H1 (cell line): ENCODE measurements around the gene FBXL15. TPM values are rescaled to one million over a fixed set of nuclear protein-coding genes. Genes with fewer than 3 reads are reported as not detected.

Source experiments
- CTCF ChIA-PET: fragments of 300-600 bp; sonication (Branson Sonifier 250); formaldehyde crosslinking; loops from one replicate; lab custom pipeline; 2021; ENCODE audit not compliant: partially characterized antibody; lab: Charles Lee
- POLR2A ChIA-PET: fragments of 300-600 bp; sonication (Branson Sonifier 250); formaldehyde crosslinking; loops from one replicate; lab custom pipeline; 2021; ENCODE audit warnings: inconsistent platforms; ENCODE audit not compliant: partially characterized antibody; lab: Charles Lee
- DNase-seq, 2 experiments: peaks; one replicate each; pipeline versions ENCODE4 v3.0.0 to v3.0.0-alpha.2; 2010 to 2022; ENCODE audit warnings: low spot score in 2 of 2, low read depth in 1 of 2, mixed read lengths in 1 of 2
- FAIRE-seq: peaks from 2 replicates; lab custom pipeline; 2011; peaks lifted over from hg19 to GRCh38; lab: Jason Lieb, UNC
- H2AFZ ChIP-seq: 2 replicates; pipeline ENCODE4 v1.8.1; 2012; ENCODE audit warnings: low read length, inconsistent platforms
- H2AK5ac ChIP-seq: 2 replicates; pipeline ENCODE4 v1.6.1; 2013; ENCODE audit warnings: low read depth, low read length
- H2BK120ac ChIP-seq: replicated peaks from 2 replicates; pipeline ENCODE3; 2013; ENCODE audit warnings: low read depth, low read length, inconsistent platforms
- H2BK12ac ChIP-seq: 2 replicates; pipeline ENCODE4 v1.6.1; 2013; ENCODE audit warnings: low read depth, low read length
- H2BK15ac ChIP-seq: 2 replicates; pipeline ENCODE4 v1.6.1; 2013; ENCODE audit warnings: low read length
- H2BK20ac ChIP-seq: 2 replicates; pipeline ENCODE4 v1.6.1; 2013; ENCODE audit warnings: low read length
- H2BK5ac ChIP-seq: 2 replicates; pipeline ENCODE4 v1.6.1; 2013; ENCODE audit warnings: low read depth, low read length
- H3K14ac ChIP-seq: 2 replicates; pipeline ENCODE4 v1.6.1; 2013; ENCODE audit warnings: inconsistent platforms; ENCODE audit not compliant: insufficient read length
- H3K18ac ChIP-seq: 2 replicates; pipeline ENCODE4 v1.6.1; 2013; ENCODE audit warnings: low read length; ENCODE audit errors: extremely low read depth
- H3K23ac ChIP-seq: 2 replicates; pipeline ENCODE4 v1.6.1; 2013; ENCODE audit warnings: inconsistent platforms; ENCODE audit not compliant: insufficient read length
- H3K23me2 ChIP-seq: 2 replicates; pipeline ENCODE4 v1.6.1; 2013; ENCODE audit warnings: low read depth, low read length
- H3K27ac ChIP-seq: 2 replicates; pipeline ENCODE4 v1.6.1; 2011; ENCODE audit warnings: low read depth, low read length, inconsistent platforms
- H3K27me3 ChIP-seq, 4 experiments: replicated peaks in 1 of 4; 1 replicate in 1 of 4; 2 replicates in 3 of 4; pipeline versions ENCODE4 v1.6.1 to v1.8.1; 2011 to 2013; ENCODE audit warnings: low read length in 3 of 4, mild to moderate bottlenecking in 3 of 4, inconsistent platforms in 2 of 4, mixed read lengths in 2 of 4, moderate library complexity in 1 of 4; ENCODE audit not compliant: control insufficient read depth in 3 of 4, insufficient read depth in 3 of 4; ENCODE audit errors: extremely low read depth in 1 of 4
- H3K36me3 ChIP-seq, 4 experiments: 2 replicates each; pipeline versions ENCODE4 v1.6.1 to v1.8.1; 2011 to 2013; ENCODE audit warnings: mild to moderate bottlenecking in 4 of 4, low read length in 3 of 4, moderate library complexity in 2 of 4, control low read depth in 1 of 4, inconsistent platforms in 1 of 4; ENCODE audit not compliant: insufficient read depth in 4 of 4, control insufficient read depth in 2 of 4
- H3K4ac ChIP-seq: replicated peaks from 2 replicates; pipeline ENCODE3; 2013; ENCODE audit warnings: low read length, low read depth, mixed read lengths, inconsistent platforms; ENCODE audit not compliant: insufficient read length
- H3K4me1 ChIP-seq, 4 experiments: replicated peaks in 1 of 4; 1 replicate in 1 of 4; 2 replicates in 3 of 4; pipeline versions ENCODE4 v1.6.1 to v1.8.1; 2011 to 2013; ENCODE audit warnings: low read length in 3 of 4, inconsistent platforms in 2 of 4, mixed read lengths in 1 of 4; ENCODE audit not compliant: insufficient read depth in 4 of 4, control insufficient read depth in 3 of 4
- H3K4me2 ChIP-seq, 2 experiments: 2 replicates each; pipeline versions ENCODE4 v1.6.1 to v1.8.1; 2011 to 2013; ENCODE audit warnings: low read depth in 2 of 2, low read length in 2 of 2, control low read depth in 1 of 2, inconsistent platforms in 1 of 2, mild to moderate bottlenecking in 1 of 2; ENCODE audit not compliant: insufficient read depth in 1 of 2
- H3K4me3 ChIP-seq, 4 experiments: fragments of 200-600, 300-600 bp in 1 of 4; sonication (generic), shearing (Covaris generic), sonication (Bioruptor Twin) in 1 of 4; 2 replicates each; pipeline versions ENCODE4 v1.5.1 to v1.8.1; 2011 to 2016; ENCODE audit warnings: low read length in 4 of 4, low read depth in 3 of 4, control low read depth in 2 of 4, inconsistent platforms in 2 of 4, mild to moderate bottlenecking in 2 of 4, mixed read lengths in 1 of 4, moderate library complexity in 1 of 4; ENCODE audit not compliant: insufficient read depth in 2 of 4; ENCODE audit errors: extremely low read depth in 1 of 4
- H3K56ac ChIP-seq: replicated peaks from 2 replicates; pipeline ENCODE3; 2013; ENCODE audit warnings: low read depth, mild to moderate bottlenecking, mixed read lengths, low read length, inconsistent platforms; ENCODE audit not compliant: insufficient read length
- H3K79me1 ChIP-seq: 2 replicates; pipeline ENCODE4 v1.6.1; 2013; ENCODE audit warnings: low read depth, low read length, control low read depth
- H3K79me2 ChIP-seq, 2 experiments: 2 replicates each; pipeline versions ENCODE4 v1.6.1 to v1.8.1; 2012 to 2013; ENCODE audit warnings: low read length in 2 of 2, mild to moderate bottlenecking in 2 of 2, inconsistent platforms in 1 of 2; ENCODE audit not compliant: insufficient read depth in 2 of 2, control insufficient read depth in 1 of 2
- H3K9ac ChIP-seq, 4 experiments: replicated peaks in 1 of 4; 1 replicate in 1 of 4; 2 replicates in 3 of 4; pipeline versions ENCODE4 v1.6.1 to v1.8.1; 2011 to 2013; ENCODE audit warnings: low read depth in 3 of 4, low read length in 3 of 4, control low read depth in 2 of 4, mild to moderate bottlenecking in 2 of 4, moderate library complexity in 2 of 4, inconsistent platforms in 1 of 4; ENCODE audit errors: extremely low read depth in 1 of 4
- H3K9me3 ChIP-seq, 2 experiments: 2 replicates each; pipeline versions ENCODE4 v1.6.1 to v1.8.1; 2012 to 2013; ENCODE audit warnings: mild to moderate bottlenecking in 2 of 2, moderate library complexity in 2 of 2, control low read depth in 1 of 2, inconsistent platforms in 1 of 2, low read depth in 1 of 2, low read length in 1 of 2, mixed read lengths in 1 of 2; ENCODE audit not compliant: insufficient read depth in 2 of 2
- H4K20me1 ChIP-seq, 2 experiments: replicated peaks in 1 of 2; 2 replicates each; pipeline versions ENCODE3 to v1.8.1; 2011 to 2013; ENCODE audit warnings: inconsistent platforms in 2 of 2, low read length in 2 of 2, mild to moderate bottlenecking in 1 of 2; ENCODE audit not compliant: insufficient read depth in 2 of 2, control insufficient read depth in 1 of 2
- H4K5ac ChIP-seq: 2 replicates; pipeline ENCODE4 v1.6.1; 2013; ENCODE audit warnings: low read length, low read depth, mixed read lengths, inconsistent platforms; ENCODE audit not compliant: insufficient read length
- H4K8ac ChIP-seq: 2 replicates; pipeline ENCODE4 v1.8.0; 2013; ENCODE audit warnings: mild to moderate bottlenecking, moderate library complexity, low read length, inconsistent platforms; ENCODE audit not compliant: insufficient read depth; ENCODE audit errors: extremely low read depth
- H4K91ac ChIP-seq: replicated peaks from 2 replicates; pipeline ENCODE3; 2013; ENCODE audit warnings: low read length, mixed read lengths, inconsistent platforms; ENCODE audit not compliant: insufficient read length
- ASH2L ChIP-seq: fragments of 200-600, 300-600 bp; sonication (generic); IDR thresholded peaks from one replicate; pipeline ENCODE4 v1.7.1; 2017; ENCODE audit warnings: low read length
- CTBP2 ChIP-seq: IDR thresholded peaks from 2 replicates; pipeline ENCODE4 v1.7.0; 2011; ENCODE audit warnings: borderline replicate concordance, mild to moderate bottlenecking, moderate library complexity, mixed read lengths, low read length; ENCODE audit not compliant: insufficient read depth, insufficient read length
- FOSL1 ChIP-seq: IDR thresholded peaks from 2 replicates; pipeline ENCODE4 v1.6.1; 2011; ENCODE audit warnings: mild to moderate bottlenecking, low read depth, low read length, moderate library complexity; ENCODE audit not compliant: insufficient read depth
- GTF2F1 ChIP-seq: IDR thresholded peaks from 2 replicates; pipeline ENCODE4 v1.6.1; 2012; ENCODE audit warnings: low read depth, low read length, improper control_type of control experiment, borderline replicate concordance
- HDAC2 ChIP-seq, 2 experiments: fragments of 300-600 bp in 1 of 2; sonication (generic) in 1 of 2; IDR thresholded peaks; 2 replicates each; pipeline ENCODE4 v1.6.1; 2011 to 2012; ENCODE audit warnings: low read depth in 2 of 2, low read length in 2 of 2, mild to moderate bottlenecking in 2 of 2, moderate library complexity in 2 of 2, borderline replicate concordance in 1 of 2, inconsistent platforms in 1 of 2
- JUN ChIP-seq: IDR thresholded peaks from 2 replicates; pipeline ENCODE4 v1.6.1; 2011; ENCODE audit warnings: low read depth, mild to moderate bottlenecking, improper control_type of control experiment, low read length
- SAP30 ChIP-seq: fragments of 300-600 bp; sonication (generic); IDR thresholded peaks from 2 replicates; pipeline ENCODE4 v1.7.1; 2012; ENCODE audit warnings: low read length, moderate library complexity, mild to moderate bottlenecking, inconsistent platforms; ENCODE audit not compliant: insufficient read depth, insufficient replicate concordance
- SIN3A ChIP-seq, 2 experiments: IDR thresholded peaks in 1 of 2; conservative IDR thresholded peaks in 1 of 2; 2 replicates each; pipeline ENCODE4 v1.6.1; 2011 to 2012; ENCODE audit warnings: low read length in 2 of 2, improper control_type of control experiment in 1 of 2, low read depth in 1 of 2, mild to moderate bottlenecking in 1 of 2
- TAF7 ChIP-seq: optimal IDR thresholded peaks from 2 replicates; pipeline ENCODE3; 2011; ENCODE audit warnings: low read depth, mild to moderate bottlenecking, inconsistent platforms, low read length, moderate library complexity, borderline replicate concordance
- TCF12 ChIP-seq: IDR thresholded peaks from 2 replicates; pipeline ENCODE4 v1.6.1; 2011; ENCODE audit warnings: low read depth, mild to moderate bottlenecking, low read length
- WGBS, 2 experiments: shearing (Covaris generic) in 1 of 2; methylation state at CpG; one replicate each; pipeline versions ENCODE4 v1.1.6 to v1.1.7; 2013 to 2015; ENCODE audit warnings: low lambda C conversion rate in 2 of 2, mixed read lengths in 2 of 2, inconsistent platforms in 1 of 2, low coverage in 1 of 2, missing lambda C conversion rate in 1 of 2; ENCODE audit not compliant: insufficient replicate concordance in 2 of 2, insufficient coverage in 1 of 2, insufficient read length in 1 of 2; ENCODE audit errors: extremely low coverage in 1 of 2, missing lambda C conversion rate in 1 of 2; 5-methylcytosine and 5-hydroxymethylcytosine counted together
- polyA plus RNA-seq, 7 experiments: library from polyadenylated mRNA; depleted of rRNA in 3 of 7; stranded (reverse) in 5 of 7; unstranded in 2 of 7; fragments of >200 nt in 5 of 7; fragments of 200-250 nt in 2 of 7; gene quantifications; 1 replicate in 5 of 7; 2 replicates in 1 of 7; 4 replicates in 1 of 7; pipeline versions ENCODE4 v1.2.1 to v1.2.3, GENCODE V29; 2011 to 2013; ENCODE audit warnings: missing spikeins in 2 of 7, mixed read lengths in 2 of 7
- total RNA-seq: library from RNA; stranded (reverse); fragmentation: NEBNext Ultra II Directional; extraction: Animal tissue kit (Norgen Biotek cat#: 25700); gene quantifications from 2 replicates; pipeline ENCODE4 v1.2.1, GENCODE V29; 2021
- TF ChIP-seq, protein P1 (sequence below): IDR thresholded peaks from 2 replicates; pipeline ENCODE4 v1.6.1; 2012; ENCODE audit warnings: low read length, inconsistent platforms

The FBXL15 gene
- total and polyA plus RNA-seq, 2 of the 8 experiments (the other 6 are each of a cell fraction or from before 2014, with no cell fraction given): 11.3 to 22.6 TPM

DNA sequence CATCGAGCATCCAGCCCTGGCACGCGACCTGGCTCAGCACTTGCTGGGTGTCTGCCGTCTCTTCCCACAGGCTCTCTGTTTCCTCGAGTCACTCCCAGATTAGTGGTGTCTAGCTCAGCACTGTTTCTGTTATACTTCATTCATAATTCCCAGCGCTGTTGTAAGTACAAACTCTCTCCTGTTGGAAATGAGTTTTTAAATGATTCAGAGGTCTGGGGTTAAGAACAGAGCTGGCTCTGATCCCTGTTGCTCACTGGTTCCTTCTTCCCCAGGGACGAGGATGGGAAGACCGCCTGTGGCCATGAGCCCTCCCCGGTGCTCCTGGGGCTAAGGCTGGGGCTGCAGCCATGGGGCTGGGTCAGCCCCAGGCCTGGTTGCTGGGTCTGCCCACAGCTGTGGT, 48.0 kb downstream of the FBXL15 start:
- TF ChIP-seq SAP30 (no peak), SIN3A (conservative IDR thresholded peaks at IDR 0.05 in 1 of 2, IDR thresholded peaks at IDR 0.05 in 1 of 2; ENCODE audit: low read depth in 1 of 2, low read length in 2 of 2) (no peak), HDAC2 (IDR thresholded peaks at IDR 0.05; ENCODE audit: borderline replicate concordance in 1 of 2, low read depth in 2 of 2, low read length in 2 of 2) (no peak), FOSL1 (no peak), GTF2F1 (no peak), TCF12 (no peak), ASH2L (no peak), JUN (no peak), CTBP2 (no peak), TAF7 (no peak)
- TF ChIP-seq, protein P1, sequence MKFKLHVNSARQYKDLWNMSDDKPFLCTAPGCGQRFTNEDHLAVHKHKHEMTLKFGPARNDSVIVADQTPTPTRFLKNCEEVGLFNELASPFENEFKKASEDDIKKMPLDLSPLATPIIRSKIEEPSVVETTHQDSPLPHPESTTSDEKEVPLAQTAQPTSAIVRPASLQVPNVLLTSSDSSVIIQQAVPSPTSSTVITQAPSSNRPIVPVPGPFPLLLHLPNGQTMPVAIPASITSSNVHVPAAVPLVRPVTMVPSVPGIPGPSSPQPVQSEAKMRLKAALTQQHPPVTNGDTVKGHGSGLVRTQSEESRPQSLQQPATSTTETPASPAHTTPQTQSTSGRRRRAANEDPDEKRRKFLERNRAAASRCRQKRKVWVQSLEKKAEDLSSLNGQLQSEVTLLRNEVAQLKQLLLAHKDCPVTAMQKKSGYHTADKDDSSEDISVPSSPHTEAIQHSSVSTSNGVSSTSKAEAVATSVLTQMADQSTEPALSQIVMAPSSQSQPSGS: no peak

More for the DNA sequence above, 48.0 kb downstream of the FBXL15 start:
- Histone ChIP-seq H3K4me3 (no peak overlapping the region), H3K79me1 (no peaks in the 10 kb centered on the region), H3K4me1 (peaks cover 0 to 3% (median 1%) of the 10 kb centered on the region in 4 experiments; a peak in 2 of 7 replicates), H3K18ac (no peak overlapping the region), H2BK120ac (no peak overlapping the region), H2BK15ac (no peak overlapping the region), H2BK12ac (no peak overlapping the region), H2BK20ac (no peak overlapping the region), H3K56ac (no peak overlapping the region), H2AK5ac (no peak overlapping the region), H4K5ac (no peak overlapping the region), H3K23ac (no peak overlapping the region), H4K20me1 (peaks cover 0 to 3% of the 10 kb centered on the region in 2 experiments), H3K79me2 (no peaks in the 10 kb centered on the region), H3K36me3 (peaks cover 0 to 6% (median 2%) of the 10 kb centered on the region in 4 experiments; a peak in 3 of 8 replicates), H3K4ac (no peak overlapping the region), H3K23me2 (no peaks in the 10 kb centered on the region), H2BK5ac (no peak overlapping the region), H2AFZ (no peak overlapping the region), H3K9ac (no peak overlapping the region), H3K14ac (no peak overlapping the region), H4K91ac (no peak overlapping the region), H4K8ac (no peak overlapping the region), H3K27ac (no peak overlapping the region), H3K27me3 (no peaks in the 10 kb centered on the region), H3K9me3 (no peaks in the 10 kb centered on the region), H3K4me2 (no peak overlapping the region)
- DNase-seq: no peak
- ChIA-PET CTCF (interaction anchor here (0.9 to 4.4 kb wide), 7 partner anchors 8 to 127 kb away, joined by 3 to 31 read pairs (median 5); no protein-coding TSS in a partner anchor), POLR2A (interaction anchor here (1.2 to 1.3 kb wide), 3 partner anchors 7 to 64 kb away, joined by 3 to 4 read pairs (median 3); no protein-coding TSS in a partner anchor)
- WGBS, 2 experiments: 87% methylated on average over 8 of the region's 9 CpGs; no CpG with 5 or more reads in 1 of the 2 experiments
- no peak for FAIRE-seq
